Cardiac muscle cell (in vitro differentiated cells and primary cell): Measurements from ENCODE around the gene PER1. TPM values are rescaled to one million over a fixed set of nuclear protein-coding genes. Genes with fewer than 3 reads are reported as not detected.

Source experiments
- DNase-seq, 2 donors: peaks; one replicate each; pipeline versions ENCODE4 v3.0.0 to v3.0.0-alpha.2; 2010 to 2017; ENCODE audit warnings: low read depth in 1 of 2, low spot score in 1 of 2
- H3K27ac ChIP-seq: fragments of 200-600 bp; sonication (generic); 2 replicates; pipeline ENCODE4 v1.5.1; 2016
- H3K27me3 ChIP-seq: fragments of 200-600 bp; sonication (generic); 2 replicates; pipeline ENCODE4 v1.6.0; 2016; ENCODE audit warnings: control low read depth
- H3K36me3 ChIP-seq: fragments of 200-600 bp; sonication (generic); 2 replicates; pipeline ENCODE4 v1.5.1; 2016; ENCODE audit warnings: control low read depth
- H3K4me1 ChIP-seq: fragments of 200-600 bp; sonication (generic); 2 replicates; pipeline ENCODE4 v1.8.1; 2017; ENCODE audit warnings: low read depth, mild to moderate bottlenecking, mixed run types
- H3K4me3 ChIP-seq: fragments of 200-600 bp; sonication (generic); 2 replicates; pipeline ENCODE4 v1.5.1; 2016; ENCODE audit warnings: mild to moderate bottlenecking
- H3K9me3 ChIP-seq: fragments of 200-600 bp; sonication (generic); 2 replicates; pipeline ENCODE4 v1.5.1; 2017; ENCODE audit warnings: low read depth, mild to moderate bottlenecking, control low read depth
- polyA plus RNA-seq: library from polyadenylated mRNA; unstranded; fragments of >200 nt; fragmentation: Nextera tagmentation; extraction: Ambion mirVana; gene quantifications from 2 replicates; pipeline ENCODE4 v1.2.1, GENCODE V29; 2016
- total RNA-seq: library from RNA; depleted of rRNA; stranded (reverse); fragments of >200 nt; gene quantifications from 2 replicates; pipeline ENCODE4 v1.2.3, GENCODE V29; 2016
- TF ChIP-seq, protein P1 (sequence below): IDR thresholded peaks from 2 replicates; pipeline ENCODE4 v1.5.1; 2012; ENCODE audit warnings: low read depth, mild to moderate bottlenecking, low read length

PER1 gene
- total and polyA plus RNA-seq, 2 experiments from 2014 or later = 28.2 to 51.9 TPM

DNA sequence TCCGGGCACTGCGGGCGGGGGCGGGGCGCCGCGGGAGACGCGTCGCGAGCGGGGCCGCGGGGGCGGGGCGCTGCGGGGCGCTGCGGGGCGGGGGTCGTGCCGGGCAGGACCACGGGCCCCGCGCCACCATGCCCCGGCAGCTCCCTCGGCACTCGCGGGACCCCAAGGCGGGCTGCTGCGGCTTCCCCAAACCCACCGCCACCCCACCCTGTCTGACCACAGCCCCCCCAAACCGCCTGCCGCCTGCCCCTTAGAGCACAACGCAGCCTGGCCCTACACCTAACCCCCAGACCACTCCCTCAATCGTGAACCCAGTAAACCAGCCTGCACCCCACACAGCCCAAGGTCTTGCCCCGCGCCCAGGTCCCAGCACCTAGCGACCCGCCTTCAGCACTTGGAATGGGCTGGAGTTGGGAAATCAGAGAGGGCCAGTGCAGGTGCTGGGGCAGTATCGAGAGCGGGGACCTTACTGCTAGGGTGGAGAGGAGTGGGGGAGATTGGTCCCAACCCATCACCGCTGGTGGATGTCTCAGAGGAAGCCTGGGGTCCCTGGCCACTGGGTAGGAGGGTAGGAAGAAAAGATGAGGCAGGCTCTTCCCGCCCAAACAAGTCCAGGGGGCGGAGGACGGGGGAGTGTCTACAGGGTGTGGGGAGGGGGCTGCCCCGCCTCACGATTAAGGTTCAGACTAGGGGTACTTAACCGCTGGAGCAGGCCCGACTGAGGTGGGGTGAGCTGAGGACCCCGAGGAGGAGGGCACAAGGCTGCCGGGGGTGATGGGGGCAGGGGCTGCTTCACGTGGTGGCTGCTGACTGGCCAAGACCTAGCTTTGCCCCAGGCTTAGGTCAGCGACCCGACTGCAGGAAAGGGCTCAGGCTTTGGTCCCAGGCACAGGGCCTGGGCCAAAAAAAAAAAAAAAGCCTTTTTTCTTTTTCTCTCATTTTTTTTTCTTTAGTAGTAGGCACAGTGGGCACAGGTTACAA is 11.1 kb upstream of the PER1 start:
- Histone ChIP-seq H3K27me3 (no peaks in the 10 kb centered on the region), H3K36me3 (peaks cover 5% of the 10 kb centered on the region), H3K4me3 (peak overlapping the region; percentile 100), H3K27ac (peak overlapping the region; percentile 96), H3K9me3 (no peaks in the 10 kb centered on the region), H3K4me1 (peaks cover 16% of the 10 kb centered on the region)
- TF ChIP-seq, protein P1, sequence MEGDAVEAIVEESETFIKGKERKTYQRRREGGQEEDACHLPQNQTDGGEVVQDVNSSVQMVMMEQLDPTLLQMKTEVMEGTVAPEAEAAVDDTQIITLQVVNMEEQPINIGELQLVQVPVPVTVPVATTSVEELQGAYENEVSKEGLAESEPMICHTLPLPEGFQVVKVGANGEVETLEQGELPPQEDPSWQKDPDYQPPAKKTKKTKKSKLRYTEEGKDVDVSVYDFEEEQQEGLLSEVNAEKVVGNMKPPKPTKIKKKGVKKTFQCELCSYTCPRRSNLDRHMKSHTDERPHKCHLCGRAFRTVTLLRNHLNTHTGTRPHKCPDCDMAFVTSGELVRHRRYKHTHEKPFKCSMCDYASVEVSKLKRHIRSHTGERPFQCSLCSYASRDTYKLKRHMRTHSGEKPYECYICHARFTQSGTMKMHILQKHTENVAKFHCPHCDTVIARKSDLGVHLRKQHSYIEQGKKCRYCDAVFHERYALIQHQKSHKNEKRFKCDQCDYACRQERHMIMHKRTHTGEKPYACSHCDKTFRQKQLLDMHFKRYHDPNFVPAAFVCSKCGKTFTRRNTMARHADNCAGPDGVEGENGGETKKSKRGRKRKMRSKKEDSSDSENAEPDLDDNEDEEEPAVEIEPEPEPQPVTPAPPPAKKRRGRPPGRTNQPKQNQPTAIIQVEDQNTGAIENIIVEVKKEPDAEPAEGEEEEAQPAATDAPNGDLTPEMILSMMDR = no peak
- DNase-seq = peak in 1 of 2 donors; percentile 32

DNA sequence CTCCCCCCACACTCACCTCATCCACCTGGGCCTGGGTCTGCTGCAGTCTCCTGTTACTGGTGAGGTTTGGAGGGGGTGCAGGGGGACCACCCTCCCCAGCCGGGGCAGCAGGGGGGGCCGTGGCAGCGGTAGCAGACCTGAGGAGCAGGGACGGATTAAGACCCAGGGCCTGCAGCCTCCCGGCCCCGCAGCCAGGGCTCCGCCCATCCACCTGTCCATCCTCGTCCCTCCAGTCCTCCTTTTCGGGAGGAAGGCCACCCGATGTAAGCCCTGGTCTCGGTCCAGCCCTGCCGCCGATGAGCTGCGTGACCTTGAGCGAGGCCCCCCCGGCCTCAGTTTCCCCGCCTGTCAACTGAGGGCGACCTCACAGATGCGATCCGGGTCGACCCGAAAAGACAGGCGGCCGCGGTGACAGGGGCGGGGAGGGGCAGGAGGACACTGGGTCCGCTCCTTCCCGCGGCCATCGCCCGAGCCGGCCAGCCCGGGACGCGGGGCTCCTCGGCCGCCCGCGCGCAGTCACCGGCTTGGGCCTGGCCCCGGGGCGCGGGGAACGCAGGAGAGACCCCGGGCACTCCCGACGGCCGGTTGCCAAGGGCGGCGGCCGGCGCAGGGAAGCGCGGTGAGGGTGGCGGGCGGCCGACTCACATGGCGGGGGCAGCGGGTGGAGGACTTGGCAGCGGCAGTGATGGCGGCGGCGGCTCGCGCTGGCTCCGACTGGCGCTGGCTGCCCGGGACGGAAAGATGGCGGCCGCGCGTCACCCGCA is 10.2 kb upstream of the PER1 start, which contains the start of gene VAMP2:
TSS of gene VAMP2 (minus strand) at position 716 of the 764 bp plus-strand sequence. CDS start at position 647, 69 bp downstream.
- Histone ChIP-seq H3K9me3 (no peaks in the 10 kb centered on the region), H3K36me3 (peaks cover 5% of the 10 kb centered on the region), H3K27me3 (no peaks in the 10 kb centered on the region), H3K27ac (peak within 1 kb of the TSS; percentile 96), H3K4me1 (peaks cover 16% of the 10 kb centered on the region), H3K4me3 (peak within 1 kb of the TSS; percentile 100)
- TF ChIP-seq, protein P1 = no peak
- peak; percentile 79 to 87 for DNase-seq

DNA sequence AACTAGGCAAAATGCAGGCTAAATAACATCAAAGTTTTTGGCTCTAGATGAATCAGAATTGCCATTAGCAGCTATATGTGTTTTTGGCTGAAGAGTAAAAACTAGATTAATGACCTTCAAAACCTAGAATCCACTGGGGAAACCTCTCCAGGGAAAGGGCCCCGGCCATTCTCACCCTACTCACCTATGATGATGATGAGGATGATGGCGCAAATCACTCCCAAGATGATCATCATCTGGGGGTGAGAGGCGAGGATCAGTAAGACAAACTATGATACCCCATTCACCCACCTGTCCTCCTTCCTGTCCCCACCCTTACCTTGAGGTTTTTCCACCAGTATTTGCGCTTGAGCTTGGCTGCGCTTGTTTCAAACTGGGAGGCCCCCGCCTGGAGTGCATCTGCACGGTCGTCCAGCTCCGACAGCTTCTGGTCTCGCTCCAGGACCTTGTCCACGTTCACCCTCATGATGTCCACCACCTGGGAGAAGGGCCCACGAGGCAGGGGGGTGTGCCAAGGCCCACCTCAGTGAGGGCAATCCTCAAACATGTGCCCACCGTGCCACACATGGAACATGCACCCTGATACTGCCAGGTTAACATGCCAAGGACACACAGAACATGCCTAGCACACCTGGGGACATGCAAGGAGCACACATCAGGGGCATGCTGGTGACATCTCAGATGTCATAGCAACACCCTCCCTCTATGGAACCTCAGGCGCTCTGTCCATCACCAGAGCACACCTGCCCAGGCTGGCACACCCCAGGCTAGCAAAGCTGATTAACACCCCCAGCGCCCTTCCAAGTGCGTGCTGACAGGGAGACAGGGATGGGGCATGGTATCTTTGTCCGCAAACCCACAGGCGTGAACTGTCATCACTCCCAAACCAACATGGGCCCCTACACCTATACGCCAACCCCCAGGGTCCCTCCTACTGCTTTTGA is 9.4 kb upstream of the PER1 start:
- TF ChIP-seq, protein P1 = no peak
- Histone ChIP-seq H3K9me3 (no peaks in the 10 kb centered on the region), H3K4me3 (peak overlapping the region; percentile 100), H3K27ac (peak overlapping the region; percentile 96), H3K36me3 (peaks cover 5% of the 10 kb centered on the region), H3K27me3 (no peaks in the 10 kb centered on the region), H3K4me1 (peaks cover 16% of the 10 kb centered on the region)
- DNase-seq = no peak

- Histone ChIP-seq H3K36me3 (peaks cover 5% of the 10 kb centered on the region), H3K9me3 (no peaks in the 10 kb centered on the region), H3K27ac (peak overlapping the region; percentile 32), H3K4me3 (no peak overlapping the region), H3K4me1 (peaks cover 16% of the 10 kb centered on the region), H3K27me3 (no peaks in the 10 kb centered on the region)
- no peak for DNase-seq
- TF ChIP-seq, protein P1 = no peak
These were observed 8.6 kb upstream of the PER1 start for GRCh38 chr17:8160741-8161221.

DNA sequence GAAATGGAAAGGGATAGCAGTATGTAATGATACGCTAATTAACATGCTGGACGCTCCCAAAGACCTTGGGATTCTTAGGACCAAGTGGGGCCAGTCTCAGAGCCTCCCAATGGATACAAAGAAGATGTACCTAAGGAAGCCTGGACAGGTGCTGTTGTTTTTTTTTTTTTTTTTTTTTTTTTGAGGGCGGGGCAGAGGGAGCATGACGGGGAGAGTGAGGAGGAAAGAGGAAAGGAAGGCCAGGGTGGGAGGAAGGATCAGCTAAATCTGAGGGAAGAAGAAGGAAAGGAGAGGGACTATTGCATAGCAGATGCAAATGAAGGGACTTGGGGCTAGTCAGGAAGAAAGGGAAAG is 8.0 kb upstream of the PER1 start:
- TF ChIP-seq, protein P1 = no peak
- H3K27me3 ChIP-seq = no peaks in the 10 kb centered on the region
- DNase-seq = no peak
- no peaks in the 10 kb centered on the region for H3K9me3 ChIP-seq
- H3K36me3 ChIP-seq = peaks cover 5% of the 10 kb centered on the region
- peaks cover 17% of the 10 kb centered on the region for H3K4me1 ChIP-seq
- H3K27ac ChIP-seq = no peak overlapping the region
- no peak overlapping the region for H3K4me3 ChIP-seq
